ENCODE results near the gene AOPEP.

DNA sequence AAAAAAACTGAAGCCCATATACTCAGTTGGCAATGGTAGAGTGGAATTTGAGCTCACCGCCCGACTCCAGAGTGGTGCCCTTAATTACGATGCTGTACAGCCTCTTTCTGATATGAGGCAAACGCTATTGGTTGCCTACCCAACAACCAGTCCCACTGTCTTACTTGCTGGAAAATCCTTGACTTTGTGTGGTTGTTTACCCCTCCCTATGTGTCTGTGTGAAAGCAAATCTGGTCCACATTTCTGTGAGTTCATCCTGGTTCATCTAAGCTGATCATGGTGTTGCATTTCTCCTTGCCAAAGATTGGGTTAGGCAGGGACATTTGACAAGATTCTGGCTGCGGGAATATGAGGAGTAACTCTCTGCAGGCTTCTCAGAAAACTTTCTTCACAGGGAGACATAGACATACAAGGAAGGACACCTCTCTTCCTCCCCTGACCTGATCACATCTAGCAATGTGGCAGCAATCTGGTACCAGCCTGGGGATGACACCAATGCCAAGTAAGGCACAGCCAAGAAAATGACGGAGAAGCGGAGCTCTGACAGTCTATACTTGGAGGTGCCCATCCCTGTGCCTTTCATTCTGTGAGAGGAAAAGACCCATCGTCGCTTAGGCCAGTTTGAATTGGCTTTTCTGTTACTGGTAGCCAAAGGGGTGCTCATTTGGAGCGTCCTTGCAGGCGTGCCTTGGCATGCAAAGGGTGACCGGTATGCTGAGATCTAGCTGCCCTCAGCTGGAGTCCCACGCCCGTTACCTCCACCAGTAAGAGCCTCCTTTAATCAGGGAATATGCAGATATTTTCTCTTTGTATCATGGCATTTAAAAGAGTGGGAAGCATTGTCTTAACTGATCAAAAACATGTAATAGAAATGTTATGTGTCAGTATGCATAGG, 124.3 kb downstream of the AOPEP start:
- no peak for TF ChIP-seq TAF1 (IDR thresholded peaks at IDR 0.05; ENCODE audit: low read depth)
- TF ChIP-seq, protein P1, sequence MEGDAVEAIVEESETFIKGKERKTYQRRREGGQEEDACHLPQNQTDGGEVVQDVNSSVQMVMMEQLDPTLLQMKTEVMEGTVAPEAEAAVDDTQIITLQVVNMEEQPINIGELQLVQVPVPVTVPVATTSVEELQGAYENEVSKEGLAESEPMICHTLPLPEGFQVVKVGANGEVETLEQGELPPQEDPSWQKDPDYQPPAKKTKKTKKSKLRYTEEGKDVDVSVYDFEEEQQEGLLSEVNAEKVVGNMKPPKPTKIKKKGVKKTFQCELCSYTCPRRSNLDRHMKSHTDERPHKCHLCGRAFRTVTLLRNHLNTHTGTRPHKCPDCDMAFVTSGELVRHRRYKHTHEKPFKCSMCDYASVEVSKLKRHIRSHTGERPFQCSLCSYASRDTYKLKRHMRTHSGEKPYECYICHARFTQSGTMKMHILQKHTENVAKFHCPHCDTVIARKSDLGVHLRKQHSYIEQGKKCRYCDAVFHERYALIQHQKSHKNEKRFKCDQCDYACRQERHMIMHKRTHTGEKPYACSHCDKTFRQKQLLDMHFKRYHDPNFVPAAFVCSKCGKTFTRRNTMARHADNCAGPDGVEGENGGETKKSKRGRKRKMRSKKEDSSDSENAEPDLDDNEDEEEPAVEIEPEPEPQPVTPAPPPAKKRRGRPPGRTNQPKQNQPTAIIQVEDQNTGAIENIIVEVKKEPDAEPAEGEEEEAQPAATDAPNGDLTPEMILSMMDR (IDR thresholded peaks at IDR 0.05; ENCODE audit: poor library complexity, severe bottlenecking), result no peak
- TF ChIP-seq EZH2 (IDR thresholded peaks at IDR 0.05; ENCODE audit: borderline replicate concordance, insufficient read depth, low read length, poor library complexity, severe bottlenecking), result no peak
- TF ChIP-seq, protein P2, sequence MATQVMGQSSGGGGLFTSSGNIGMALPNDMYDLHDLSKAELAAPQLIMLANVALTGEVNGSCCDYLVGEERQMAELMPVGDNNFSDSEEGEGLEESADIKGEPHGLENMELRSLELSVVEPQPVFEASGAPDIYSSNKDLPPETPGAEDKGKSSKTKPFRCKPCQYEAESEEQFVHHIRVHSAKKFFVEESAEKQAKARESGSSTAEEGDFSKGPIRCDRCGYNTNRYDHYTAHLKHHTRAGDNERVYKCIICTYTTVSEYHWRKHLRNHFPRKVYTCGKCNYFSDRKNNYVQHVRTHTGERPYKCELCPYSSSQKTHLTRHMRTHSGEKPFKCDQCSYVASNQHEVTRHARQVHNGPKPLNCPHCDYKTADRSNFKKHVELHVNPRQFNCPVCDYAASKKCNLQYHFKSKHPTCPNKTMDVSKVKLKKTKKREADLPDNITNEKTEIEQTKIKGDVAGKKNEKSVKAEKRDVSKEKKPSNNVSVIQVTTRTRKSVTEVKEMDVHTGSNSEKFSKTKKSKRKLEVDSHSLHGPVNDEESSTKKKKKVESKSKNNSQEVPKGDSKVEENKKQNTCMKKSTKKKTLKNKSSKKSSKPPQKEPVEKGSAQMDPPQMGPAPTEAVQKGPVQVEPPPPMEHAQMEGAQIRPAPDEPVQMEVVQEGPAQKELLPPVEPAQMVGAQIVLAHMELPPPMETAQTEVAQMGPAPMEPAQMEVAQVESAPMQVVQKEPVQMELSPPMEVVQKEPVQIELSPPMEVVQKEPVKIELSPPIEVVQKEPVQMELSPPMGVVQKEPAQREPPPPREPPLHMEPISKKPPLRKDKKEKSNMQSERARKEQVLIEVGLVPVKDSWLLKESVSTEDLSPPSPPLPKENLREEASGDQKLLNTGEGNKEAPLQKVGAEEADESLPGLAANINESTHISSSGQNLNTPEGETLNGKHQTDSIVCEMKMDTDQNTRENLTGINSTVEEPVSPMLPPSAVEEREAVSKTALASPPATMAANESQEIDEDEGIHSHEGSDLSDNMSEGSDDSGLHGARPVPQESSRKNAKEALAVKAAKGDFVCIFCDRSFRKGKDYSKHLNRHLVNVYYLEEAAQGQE (IDR thresholded peaks at IDR 0.05; ENCODE audit: borderline replicate concordance), result no peak
- TF ChIP-seq POLR2AphosphoS5 (IDR thresholded peaks at IDR 0.05), result no peak
- TF ChIP-seq RAD21 (conservative IDR thresholded peaks at IDR 0.05), result no peak
- no peak for TF ChIP-seq SMC3 (conservative IDR thresholded peaks at IDR 0.05; ENCODE audit: poor library complexity)
